Calu3 (cell line): ENCODE results near the gene LAMB4. TPM values are rescaled to one million over a fixed set of nuclear protein-coding genes. Genes with fewer than 3 reads are reported as not detected.

Source experiments
- BruUV-seq: library from RNA; stranded (reverse); fragments of 400-500 nt; replicated peaks from 2 replicates; lab custom pipeline; 2021; lab: Mats Ljungman, UMichigan
- CTCF ChIA-PET: fragments of 300-600 bp; sonication (Branson Sonifier 250); formaldehyde crosslinking; loops from one replicate; lab custom pipeline; 2022; ENCODE audit warnings: antibody characterized with exemption; lab: Charles Lee
- DNase-seq: peaks from one replicate; pipeline ENCODE4 v3.0.0; 2022
- H3K27ac Mint-ChIP-seq: one replicate; pipeline ENCODE4 v1.8.0; 2022; ENCODE audit warnings: mixed read lengths; ENCODE audit not compliant: unreplicated experiment
- H3K27me3 Mint-ChIP-seq: one replicate; pipeline ENCODE4 v1.8.0; 2022; ENCODE audit warnings: mixed read lengths; ENCODE audit not compliant: unreplicated experiment
- H3K36me3 Mint-ChIP-seq: one replicate; pipeline ENCODE4 v1.8.0; 2022; ENCODE audit warnings: mild to moderate bottlenecking, moderate library complexity, mixed read lengths; ENCODE audit not compliant: insufficient read depth, unreplicated experiment
- H3K4me1 Mint-ChIP-seq: one replicate; pipeline ENCODE4 v1.8.0; 2022; ENCODE audit warnings: mild to moderate bottlenecking, low read depth, mixed read lengths; ENCODE audit not compliant: unreplicated experiment
- H3K4me3 Mint-ChIP-seq: one replicate; pipeline ENCODE4 v1.8.0; 2022; ENCODE audit warnings: mild to moderate bottlenecking, low read depth, moderate library complexity, mixed read lengths; ENCODE audit not compliant: unreplicated experiment
- H3K9me3 Mint-ChIP-seq: one replicate; pipeline ENCODE4 v1.8.0; 2022; ENCODE audit warnings: low read depth, mixed read lengths; ENCODE audit not compliant: unreplicated experiment
- intact Hi-C: fragments of 100-400 bp; cut with micrococcal nuclease; formaldehyde crosslinking; loops from one replicate; pipeline ENCODE4 v1.10.0; 2022; ENCODE audit not compliant: unreplicated experiment
- total RNA-seq: library from RNA; stranded (reverse); gene quantifications from 2 replicates; pipeline ENCODE4 v1.2.3, GENCODE V29; 2022
- TF ChIP-seq, protein P1 (sequence below): fragments of 200-600 bp; IDR thresholded peaks from one replicate; pipeline ENCODE4 v1.8.0; 2022; ENCODE audit warnings: antibody characterized with exemption; ENCODE audit not compliant: unreplicated experiment

Gene LAMB4
- total RNA-seq, 1 experiment from 2014 or later: not detected

DNA sequence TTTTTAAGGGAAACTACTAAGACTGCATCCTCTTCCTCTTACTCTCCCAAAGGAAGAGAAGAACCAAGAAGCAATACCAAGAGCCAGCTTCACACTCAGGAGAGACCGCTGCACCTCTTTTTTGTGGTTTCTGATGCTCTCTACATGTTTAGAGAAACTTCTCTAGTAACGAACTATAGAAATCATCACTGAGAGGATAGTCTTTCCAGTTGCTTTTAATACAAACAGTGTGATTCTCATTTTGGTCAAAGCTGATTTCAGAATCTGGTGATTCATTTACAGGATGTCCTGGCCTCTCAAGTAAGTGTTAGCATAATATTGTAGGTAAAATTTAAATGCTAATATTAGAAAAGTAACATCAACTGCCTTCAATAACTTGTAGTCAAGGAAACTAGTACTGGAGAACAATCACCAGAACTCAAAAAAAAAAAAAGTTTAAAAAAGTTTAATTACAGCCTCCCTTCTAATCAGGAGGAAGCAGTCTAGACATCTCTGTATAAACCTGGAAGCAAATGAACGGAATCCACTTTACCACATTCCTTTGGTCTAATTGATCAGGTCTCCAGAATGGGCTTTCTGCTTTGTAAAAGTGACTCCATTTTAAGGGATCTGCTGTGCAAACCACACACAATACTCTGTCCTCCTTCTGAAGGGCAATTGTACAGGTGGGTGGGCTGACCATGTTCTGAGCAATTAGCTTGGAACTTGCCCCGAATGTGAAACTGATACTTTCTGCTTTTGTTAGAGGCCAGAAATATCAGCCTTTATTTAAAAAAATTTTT, 130.2 kb downstream of the LAMB4 start:
- H3K4me1 Mint-ChIP-seq: peaks cover 45% of the 10 kb centered on the region
- TF ChIP-seq, protein P1, sequence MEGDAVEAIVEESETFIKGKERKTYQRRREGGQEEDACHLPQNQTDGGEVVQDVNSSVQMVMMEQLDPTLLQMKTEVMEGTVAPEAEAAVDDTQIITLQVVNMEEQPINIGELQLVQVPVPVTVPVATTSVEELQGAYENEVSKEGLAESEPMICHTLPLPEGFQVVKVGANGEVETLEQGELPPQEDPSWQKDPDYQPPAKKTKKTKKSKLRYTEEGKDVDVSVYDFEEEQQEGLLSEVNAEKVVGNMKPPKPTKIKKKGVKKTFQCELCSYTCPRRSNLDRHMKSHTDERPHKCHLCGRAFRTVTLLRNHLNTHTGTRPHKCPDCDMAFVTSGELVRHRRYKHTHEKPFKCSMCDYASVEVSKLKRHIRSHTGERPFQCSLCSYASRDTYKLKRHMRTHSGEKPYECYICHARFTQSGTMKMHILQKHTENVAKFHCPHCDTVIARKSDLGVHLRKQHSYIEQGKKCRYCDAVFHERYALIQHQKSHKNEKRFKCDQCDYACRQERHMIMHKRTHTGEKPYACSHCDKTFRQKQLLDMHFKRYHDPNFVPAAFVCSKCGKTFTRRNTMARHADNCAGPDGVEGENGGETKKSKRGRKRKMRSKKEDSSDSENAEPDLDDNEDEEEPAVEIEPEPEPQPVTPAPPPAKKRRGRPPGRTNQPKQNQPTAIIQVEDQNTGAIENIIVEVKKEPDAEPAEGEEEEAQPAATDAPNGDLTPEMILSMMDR: no peak
- CTCF ChIA-PET: no interaction called here
- intact Hi-C loops: loop anchor here (2.0 to 5.0 kb wide), 3 partner anchors 17 to 97 kb away; no protein-coding TSS in a partner anchor
- BruUV-seq: no TSS peak
- peak overlapping the region; percentile 90 for H3K4me3 Mint-ChIP-seq
- H3K9me3 Mint-ChIP-seq: no peaks in the 10 kb centered on the region
- no peak overlapping the region for H3K27ac Mint-ChIP-seq
- H3K36me3 Mint-ChIP-seq: peaks cover 56% of the 10 kb centered on the region
- DNase-seq: no peak
- no peaks in the 10 kb centered on the region for H3K27me3 Mint-ChIP-seq

DNA sequence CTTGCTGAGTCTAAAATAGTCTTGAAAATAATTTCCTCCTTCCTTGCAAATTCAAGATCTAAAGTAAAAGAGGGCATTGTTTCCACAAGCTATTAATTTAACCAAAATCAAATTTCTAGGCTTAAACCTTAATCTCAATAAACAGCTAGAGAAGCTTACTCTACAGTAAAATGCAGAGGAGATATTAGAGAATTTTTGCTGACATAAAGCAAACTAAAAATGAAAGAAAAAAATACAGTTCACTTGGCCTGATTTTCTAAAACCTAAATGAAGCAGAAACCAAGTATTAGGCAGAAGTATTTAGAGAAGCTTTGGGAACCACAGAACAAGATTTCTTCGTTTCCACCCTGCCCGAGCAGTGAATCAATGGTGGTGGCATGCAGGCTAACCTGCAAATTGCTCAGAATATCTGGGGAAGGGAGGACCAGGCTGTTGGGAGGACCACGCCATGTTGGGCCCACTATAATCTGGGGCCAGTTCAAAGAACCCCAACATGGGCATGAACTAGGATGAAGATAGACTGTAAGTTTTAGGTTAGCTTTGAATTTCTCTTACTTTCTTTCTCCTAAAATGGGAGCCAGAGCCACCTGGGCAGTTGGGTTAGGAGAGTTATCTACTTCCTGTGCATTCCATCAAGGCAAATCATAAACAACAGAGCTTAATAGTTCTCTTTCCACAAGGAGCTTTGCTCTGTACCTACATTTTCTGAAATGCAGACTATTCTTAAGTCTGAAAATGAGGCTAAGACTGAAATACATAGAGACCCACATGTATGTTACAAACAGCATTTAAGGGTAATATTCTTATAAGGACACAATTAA, 131.3 kb downstream of the LAMB4 start:
- CTCF ChIA-PET: interaction anchor here (1.4 kb wide), 1 partner anchor 17 kb away, joined by 4 read pairs; no protein-coding TSS in a partner anchor
- TF ChIP-seq, protein P1: no peak
- Mint-ChIP-seq H3K4me1 (peaks cover 34% of the 10 kb centered on the region), H3K27ac (no peak overlapping the region), H3K9me3 (no peaks in the 10 kb centered on the region), H3K4me3 (peak overlapping the region; percentile 36), H3K27me3 (no peaks in the 10 kb centered on the region), H3K36me3 (peaks cover 51% of the 10 kb centered on the region)
- intact Hi-C loops: loop anchor here (2.0 to 5.0 kb wide), 2 partner anchors 18 to 47 kb away; no protein-coding TSS in a partner anchor
- BruUV-seq: no TSS peak
- no peak for DNase-seq

DNA sequence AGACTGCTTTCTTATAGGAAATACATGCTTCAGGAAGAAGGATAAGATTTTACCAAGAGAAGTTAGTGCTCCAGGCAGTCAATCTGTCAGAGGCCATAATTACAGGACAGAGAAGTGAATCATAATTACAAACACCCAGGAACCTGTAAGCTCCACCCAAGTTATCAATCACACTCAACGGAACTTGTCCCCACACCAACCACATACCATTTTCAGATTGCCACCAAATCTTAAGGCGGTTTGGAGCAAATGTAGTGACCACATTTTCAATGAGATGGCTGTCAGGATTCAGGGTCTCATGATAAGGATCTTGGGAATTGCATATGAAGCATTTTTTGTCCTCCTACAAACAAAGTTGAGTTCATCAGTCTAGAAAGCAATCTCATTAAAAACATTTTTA, 132.0 kb downstream of the LAMB4 start:
- Mint-ChIP-seq H3K4me1 (peaks cover 31% of the 10 kb centered on the region), H3K4me3 (peak overlapping the region; percentile 36), H3K27me3 (no peaks in the 10 kb centered on the region), H3K36me3 (peaks cover 45% of the 10 kb centered on the region), H3K27ac (no peak overlapping the region), H3K9me3 (no peaks in the 10 kb centered on the region)
- TF ChIP-seq, protein P1: no peak
- DNase-seq: no peak
- CTCF ChIA-PET: interaction anchor here (1.4 kb wide), 1 partner anchor 18 kb away, joined by 4 read pairs; no protein-coding TSS in a partner anchor
- intact Hi-C loops: loop anchor here (2.0 to 5.0 kb wide), 2 partner anchors 19 to 46 kb away; no protein-coding TSS in a partner anchor
- BruUV-seq: no TSS peak
